ENCODE results near the gene ANKRD44.
"Not testable (repeated sequence)": the region's sequence is repeated elsewhere in the genome, so short reads cannot be mapped to it uniquely, and the experiment has no call there.

Gene ANKRD44

DNA sequence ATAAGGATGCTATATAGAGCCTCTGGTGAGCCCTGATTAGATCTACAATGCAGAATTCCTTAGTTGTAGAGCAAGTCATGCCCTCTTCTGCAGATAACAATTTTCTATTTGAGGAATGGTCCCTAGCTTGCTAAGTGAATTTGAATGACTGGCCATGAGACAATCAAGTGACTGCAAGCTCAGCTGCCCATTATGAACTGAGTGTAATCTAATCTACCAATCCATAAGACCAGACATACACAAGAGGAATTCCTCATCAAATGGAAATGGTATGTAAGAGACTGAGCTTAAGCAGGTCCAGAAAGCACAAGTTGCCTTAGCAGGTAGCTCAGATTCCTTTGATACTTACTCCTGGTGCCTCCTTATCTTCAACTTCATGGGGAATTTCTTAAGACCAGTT, 4.8 kb upstream of the ANKRD44 start:
- DNase-seq = no peak

- no peak for DNase-seq
Observed at GRCh38 chr2:197312186-197312585, 1.6 kb upstream of the ANKRD44 start.

DNA sequence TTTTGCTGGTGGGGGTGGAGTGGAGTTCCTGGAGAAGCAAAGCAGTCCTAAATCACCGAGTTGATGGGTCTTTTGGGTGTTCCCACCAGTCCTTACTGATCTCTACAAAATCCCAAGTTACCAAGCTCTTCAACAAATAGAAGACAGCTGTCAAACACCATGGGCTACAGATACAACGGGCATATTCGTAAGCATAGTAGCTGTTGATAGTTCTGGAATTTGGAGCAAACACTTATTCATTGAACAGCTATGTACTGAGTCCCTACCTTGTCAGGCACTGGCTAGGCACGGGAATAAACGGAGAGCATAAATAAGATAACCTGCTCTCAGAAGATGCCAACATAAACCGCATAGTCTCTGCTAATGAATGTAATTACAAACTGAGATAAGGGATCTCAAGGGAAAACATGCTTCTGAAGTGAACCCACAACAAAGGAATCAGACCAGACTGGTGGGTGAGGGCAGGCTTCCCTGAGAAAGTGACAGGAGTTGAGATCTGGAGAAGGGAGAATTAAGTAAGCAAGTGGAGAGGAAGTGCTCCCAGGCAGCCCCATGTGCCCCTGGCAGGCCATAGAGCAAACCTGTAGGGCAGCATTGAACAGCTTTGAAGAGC, 947 bp upstream of the ANKRD44 start:
- no peak for DNase-seq

DNA sequence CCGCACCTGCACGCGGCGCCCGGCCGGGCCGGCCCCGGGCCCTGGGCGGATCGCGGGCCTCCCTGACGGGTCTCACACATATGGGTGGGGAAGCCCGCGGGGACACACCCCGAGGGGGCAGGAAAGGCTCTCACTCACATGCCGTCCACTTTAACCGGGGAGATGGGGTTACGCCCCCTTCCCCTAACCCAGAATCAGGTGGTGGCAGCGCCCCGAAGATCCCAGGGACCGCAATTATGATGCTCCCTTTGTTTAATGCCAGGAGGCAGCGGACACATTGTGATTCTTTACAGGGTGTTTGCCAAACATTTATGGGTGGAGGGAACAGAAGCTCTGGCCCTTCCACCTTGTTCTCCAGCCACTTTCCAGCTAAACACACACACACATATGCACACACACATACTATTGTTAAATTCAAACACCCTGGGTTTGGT, 424 bp upstream of the ANKRD44 start:
- DNase-seq = no peak

- peak; percentile 52 for DNase-seq
Observed at GRCh38 chr2:197309691-197310231, 819 bp downstream of the ANKRD44 start.

GRCh38 chr2:197308996-197309690, 1.4 kb downstream of the ANKRD44 start:
- no peak for DNase-seq

- no peak for DNase-seq
Observed at GRCh38 chr2:197308585-197308984, 2.0 kb downstream of the ANKRD44 start.

DNA sequence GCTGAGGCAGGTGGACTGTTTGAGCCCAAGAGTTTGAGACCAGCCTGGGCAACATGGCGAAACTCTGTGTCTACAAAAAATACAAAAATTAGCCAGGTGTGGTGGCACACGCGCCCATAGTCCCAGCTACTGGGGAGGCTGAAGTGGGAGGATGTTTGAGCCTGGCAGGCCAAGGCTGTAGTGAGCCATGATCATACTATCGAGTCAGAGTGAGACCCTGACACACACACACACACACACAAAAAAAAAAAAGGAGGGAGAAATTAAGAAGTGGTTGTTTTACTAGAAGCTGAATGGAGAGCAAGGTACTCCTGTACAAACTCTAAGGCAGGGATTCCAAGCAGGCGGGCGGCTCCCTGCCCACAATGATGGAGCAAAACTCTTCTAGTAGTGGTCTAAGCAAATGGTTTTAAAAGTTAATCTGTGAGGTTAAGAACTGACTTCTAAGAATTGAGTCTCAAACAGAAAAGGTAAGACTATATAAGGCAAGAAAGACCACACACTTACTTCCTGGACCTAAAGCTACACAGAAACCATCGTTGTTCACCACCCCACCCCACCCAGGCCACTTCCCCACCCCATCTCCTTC, 2.6 kb downstream of the ANKRD44 start:
- DNase-seq = peak; percentile 51

DNA sequence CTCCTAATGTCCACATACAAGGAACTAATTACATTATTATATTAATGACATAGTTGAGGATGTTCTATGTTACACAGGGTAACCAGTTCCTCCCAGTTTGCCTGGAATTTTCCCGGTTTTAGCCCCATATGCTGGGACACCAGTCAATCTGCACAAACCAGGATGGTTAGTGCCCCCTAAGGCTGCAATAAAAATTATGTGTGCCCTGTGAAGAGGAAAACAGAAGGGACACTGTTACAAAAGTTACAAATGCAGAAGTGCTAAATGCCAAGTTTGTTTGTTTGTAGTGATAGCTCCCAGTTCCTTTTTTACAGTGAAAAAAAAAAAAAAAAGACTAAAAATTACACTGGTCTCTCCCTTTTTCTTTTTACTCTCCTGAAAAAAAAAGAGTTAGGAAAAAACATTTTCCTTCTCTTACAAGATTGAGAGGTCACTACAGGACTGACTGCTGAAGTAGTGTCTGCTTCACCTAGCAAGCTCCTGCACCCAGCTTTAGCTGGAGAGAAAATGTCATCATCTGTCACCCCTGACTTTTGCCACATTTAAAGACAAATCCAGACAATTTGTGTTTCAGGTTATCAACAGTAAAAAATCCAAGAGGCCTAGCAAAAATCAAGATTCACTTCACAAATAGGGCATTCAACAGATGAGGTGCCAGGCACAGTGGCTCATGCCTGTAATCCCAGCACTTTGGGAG, 3.2 kb downstream of the ANKRD44 start:
- no peak for DNase-seq

DNA sequence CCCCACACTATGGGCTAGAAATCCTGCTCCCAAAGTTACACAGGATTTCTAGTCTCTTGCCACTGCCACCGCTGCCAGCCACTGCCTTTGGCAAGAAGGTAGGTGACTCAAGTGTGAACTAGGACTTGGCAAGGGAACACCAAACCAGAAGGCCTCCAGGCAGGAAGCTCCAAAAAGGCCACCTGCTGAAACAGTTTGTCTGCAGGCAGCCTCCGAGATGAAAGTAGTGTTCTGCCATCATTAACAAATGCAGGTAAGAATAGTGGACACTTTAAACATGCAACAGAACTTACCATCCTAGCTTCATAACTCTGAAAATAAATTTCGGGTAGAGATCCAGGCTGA, 3.9 kb downstream of the ANKRD44 start:
- DNase-seq = peak; percentile 31

DNA sequence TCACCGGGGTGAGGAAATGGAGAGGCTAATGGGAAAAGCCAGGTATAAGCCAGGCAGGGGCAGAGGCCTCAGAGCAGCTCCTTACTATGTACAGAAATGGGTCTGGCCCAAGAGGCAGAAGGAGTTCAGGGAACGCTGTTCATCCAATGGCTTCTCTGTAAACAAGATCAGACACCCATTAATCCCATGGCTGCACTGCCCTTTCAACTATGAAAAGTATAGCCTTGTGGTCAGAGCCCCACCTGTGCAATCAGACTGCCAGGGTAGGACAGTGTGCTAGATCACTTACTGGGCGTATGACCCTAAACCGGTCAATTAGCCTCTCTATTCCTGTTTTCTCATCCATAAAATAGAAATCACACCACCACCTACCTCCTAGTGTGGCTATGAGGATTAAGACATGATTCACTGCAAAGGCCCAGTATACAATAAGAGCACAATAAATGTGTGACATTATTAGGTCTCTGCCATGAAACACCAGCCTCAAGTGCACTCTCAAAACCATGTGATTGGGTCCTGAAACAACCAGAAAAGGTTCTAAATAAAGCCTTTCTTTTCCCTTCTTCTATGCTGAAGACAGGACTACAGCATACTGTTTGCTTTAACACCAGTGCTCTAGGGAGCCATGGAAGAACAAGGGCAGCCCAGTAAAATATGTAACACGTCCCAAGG, 4.4 kb downstream of the ANKRD44 start:
- DNase-seq = no peak

DNA sequence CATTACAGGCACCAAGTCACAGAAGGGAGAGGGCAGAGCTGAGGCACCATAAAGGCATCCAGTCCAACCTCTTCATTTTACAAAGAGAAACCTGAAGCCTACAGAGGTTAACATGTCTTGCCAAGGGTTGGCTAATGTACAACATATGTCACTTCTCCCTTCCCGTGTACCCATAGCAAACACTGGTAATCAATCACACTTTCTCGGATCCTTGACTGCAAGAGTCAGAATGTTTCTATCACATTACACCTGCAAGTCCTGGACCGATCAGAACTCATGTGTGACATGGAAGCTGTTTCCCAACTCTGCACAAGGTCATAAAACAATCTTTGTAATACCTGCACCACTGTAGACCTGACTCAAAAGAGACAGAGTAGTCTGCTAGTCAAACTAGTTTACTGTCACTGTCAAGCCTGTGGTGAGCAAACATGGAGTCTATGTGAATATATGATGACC, 6.0 kb downstream of the ANKRD44 start:
- DNase-seq = no peak

DNA sequence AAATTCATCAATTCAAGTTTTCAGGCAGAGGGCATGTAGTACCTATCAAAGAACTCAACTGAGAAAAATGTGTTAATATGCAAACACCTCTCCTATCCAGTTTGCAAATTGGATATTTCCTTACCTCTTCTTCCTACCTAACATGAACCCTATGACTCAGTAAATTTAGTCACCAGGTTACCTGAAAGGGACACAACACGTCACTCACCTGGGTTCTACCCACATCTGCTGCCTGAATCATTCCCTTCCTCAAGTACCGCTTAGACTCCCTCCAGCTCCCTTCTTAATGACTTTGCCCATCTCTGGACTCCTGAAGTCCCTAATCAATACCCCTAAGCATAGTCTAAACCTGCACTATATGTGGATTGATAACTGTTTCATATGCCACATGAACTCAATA, 10.4 kb downstream of the ANKRD44 start:
- DNase-seq = peak; percentile 19

DNA sequence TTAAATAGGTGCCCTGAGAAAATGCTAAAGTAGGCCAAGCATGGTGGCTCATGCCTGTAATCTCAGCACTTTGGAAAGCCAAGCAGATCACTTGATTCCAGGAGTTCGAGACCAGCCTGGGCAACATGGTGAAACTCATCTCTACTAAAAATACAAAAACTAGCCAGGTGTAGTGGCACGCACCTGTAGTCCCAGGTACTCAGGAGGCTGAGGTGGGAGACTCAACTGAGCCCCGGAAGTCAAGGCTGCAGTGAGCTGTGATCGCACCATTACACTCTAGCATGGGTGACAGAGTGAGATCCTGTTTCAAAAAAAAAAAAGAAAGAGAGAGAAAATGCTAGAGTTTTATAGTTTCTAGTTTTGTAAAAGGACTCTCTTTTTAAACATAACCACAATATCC, 12.0 kb downstream of the ANKRD44 start:
- DNase-seq = peak; percentile 23

DNA sequence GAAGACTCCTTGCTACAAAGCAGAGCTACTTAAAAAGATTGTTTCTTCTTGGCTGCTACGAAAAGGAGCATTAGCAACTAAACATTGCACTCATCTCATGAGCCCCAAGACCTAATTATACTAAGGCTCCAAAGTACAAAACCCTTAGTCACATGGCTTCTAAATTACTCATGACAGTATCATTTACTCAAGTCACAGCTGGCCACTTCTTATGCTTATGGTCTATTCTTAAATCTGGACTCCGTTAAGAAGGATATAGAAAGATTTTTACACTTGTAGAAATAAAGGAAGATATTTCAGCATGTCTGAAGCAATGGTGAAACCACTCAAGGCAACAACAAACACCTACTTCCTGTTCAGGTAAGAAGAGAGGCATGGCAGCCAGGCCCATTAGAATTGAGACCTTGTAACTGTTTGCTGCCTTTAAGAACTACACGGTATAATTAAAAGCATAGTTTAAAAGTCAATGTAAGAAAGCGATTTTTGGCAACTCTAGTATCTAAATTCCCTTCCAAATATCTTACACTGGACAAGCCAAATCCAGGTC, 12.7 kb downstream of the ANKRD44 start:
- DNase-seq = no peak

GRCh38 chr2:197297266-197297665, 13.3 kb downstream of the ANKRD44 start:
- no peak for DNase-seq

DNA sequence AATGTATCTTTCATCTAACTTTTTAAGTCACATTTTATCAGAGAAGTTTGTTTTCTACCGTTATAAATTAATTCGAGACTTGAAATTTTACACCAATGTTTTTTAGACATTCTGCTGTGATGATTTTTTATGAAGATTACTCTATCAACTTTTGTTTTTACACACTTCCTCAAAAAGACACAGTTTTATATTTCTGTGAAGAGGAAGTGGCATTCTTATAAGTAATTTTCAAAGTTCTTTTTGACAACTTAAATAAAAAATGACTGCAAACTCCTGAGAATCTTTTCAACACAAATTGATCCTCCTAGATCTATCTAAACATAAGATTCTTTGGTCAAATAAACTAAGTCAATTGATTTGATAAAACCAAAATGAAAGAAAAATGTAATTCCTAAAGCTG, 13.7 kb downstream of the ANKRD44 start:
- no peak for DNase-seq

DNA sequence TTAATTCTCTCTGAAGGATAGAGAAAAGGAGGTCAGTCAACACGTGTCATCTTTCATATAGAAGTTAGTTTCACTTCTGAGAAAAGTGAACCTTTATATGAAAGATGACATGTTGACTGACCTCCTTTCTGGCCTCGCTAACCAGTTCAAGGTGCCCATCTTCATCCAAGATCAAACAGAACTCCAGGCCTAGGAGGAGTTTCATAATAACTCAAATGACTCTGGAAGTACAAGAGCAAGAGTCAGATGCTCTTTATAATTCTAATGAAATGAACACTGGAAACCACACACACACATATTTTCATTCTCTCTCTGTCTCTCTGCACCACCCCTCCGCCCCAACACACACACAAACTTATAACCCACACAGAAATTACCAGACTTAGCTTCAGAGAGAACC, 16.3 kb downstream of the ANKRD44 start:
- DNase-seq = peak; percentile 58

- DNase-seq = peak; percentile 35
Observed at GRCh38 chr2:197293252-197294007, 17.1 kb downstream of the ANKRD44 start.

GRCh38 chr2:197292619-197293018, 18.0 kb downstream of the ANKRD44 start:
- DNase-seq = no peak

- DNase-seq = not testable (repeated sequence)
Observed at GRCh38 chr2:197287596-197287932, 23.0 kb downstream of the ANKRD44 start.

All from activated naive CD4-positive, alpha-beta T cell treated with Interleukin-2 at 50 U/mL for 16 hours (primary cell).